NCI-H146 treated with DMSO at 0.1 percent for 48 hours (cell line): Measurements from ENCODE around the gene SDR42E1.
A peak's percentile ranks its signal among the peaks of the same experiment; 100 is the strongest.
"Not testable (repeated sequence)": the region's sequence is repeated elsewhere in the genome, so short reads cannot be mapped to it uniquely, and the experiment has no call there.

Experiments
- DNase-seq: peaks from one replicate; lab custom pipeline; 2025; ENCODE audit not compliant: unreplicated experiment; lab: John Stamatoyannopoulos, UW

Gene SDR42E1

GRCh38 chr16:82037666-82038065 lies 26.4 kb upstream of the SDR42E1 start:
- DNase-seq, result no peak

- DNase-seq, result no peak
Measured at GRCh38 chr16:82037251-82037650, 26.0 kb upstream of the SDR42E1 start.

DNA sequence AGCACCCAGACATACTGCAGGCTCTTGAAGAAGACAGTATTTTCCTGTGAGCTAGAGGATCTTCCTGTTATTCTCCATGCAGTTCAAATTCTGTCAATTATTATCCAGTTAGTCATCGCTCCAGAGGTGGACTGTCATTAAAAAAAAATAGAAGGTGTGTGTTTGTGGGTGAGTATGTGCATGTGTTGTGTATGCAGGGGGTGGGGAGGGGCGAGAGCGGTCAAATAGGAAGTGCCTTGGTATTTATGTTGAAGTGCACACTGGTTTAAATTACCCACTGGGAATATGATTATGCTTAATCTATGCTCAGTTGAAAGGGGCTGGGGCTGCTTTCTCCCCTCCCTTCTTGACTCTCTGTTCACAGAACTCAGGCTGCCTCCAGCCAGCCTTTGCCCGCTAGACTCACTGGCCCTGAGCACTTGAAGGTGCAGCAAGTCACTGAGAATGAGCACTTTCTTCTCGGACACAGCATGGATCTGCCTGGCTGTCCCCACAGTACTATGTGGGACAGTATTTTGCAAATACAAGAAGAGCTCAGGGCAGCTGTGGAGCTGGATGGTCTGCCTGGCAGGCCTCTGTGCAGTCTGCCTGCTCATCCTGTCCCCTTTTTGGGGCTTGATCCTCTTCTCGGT lies 23.8 kb upstream of the SDR42E1 start, which contains the start of gene HSD17B2:
Gene HSD17B2 (plus strand): TSS at position 273 of the 632 bp plus-strand sequence. CDS start 172 bp downstream, at position 445.
- DNase-seq, result no peak

DNA sequence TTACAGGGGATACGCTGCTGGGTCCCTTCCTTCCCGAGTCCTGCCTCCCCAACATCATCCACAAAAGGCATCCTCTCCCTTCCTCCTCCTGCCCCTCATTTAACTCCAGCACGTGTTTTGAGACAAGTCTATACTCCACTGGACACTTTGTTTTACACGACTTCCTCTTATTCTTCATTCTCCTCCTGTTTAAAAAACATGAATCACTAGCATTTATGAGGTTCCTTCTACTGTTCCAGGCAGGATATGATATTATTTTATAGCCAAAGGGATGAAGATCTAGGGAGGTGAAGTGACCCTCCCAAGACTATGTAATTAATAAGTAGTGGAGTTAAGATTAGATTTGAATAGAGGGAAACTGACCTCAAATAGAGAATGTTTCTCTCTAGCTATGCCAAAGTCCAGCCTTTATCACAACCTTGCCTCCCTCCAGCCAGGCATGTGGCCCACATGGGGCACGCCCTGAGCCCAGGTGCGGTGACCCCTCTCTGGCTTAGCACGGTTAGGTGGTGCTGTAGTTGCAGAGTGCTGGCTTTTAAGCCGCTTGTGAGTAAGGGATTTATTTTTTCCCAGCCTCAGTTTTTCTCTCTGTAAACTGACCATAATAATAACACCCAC lies 22.5 kb upstream of the SDR42E1 start:
- DNase-seq, result no peak

GRCh38 chr16:82033006-82033405 lies 21.7 kb upstream of the SDR42E1 start:
- DNase-seq, result no peak

DNA sequence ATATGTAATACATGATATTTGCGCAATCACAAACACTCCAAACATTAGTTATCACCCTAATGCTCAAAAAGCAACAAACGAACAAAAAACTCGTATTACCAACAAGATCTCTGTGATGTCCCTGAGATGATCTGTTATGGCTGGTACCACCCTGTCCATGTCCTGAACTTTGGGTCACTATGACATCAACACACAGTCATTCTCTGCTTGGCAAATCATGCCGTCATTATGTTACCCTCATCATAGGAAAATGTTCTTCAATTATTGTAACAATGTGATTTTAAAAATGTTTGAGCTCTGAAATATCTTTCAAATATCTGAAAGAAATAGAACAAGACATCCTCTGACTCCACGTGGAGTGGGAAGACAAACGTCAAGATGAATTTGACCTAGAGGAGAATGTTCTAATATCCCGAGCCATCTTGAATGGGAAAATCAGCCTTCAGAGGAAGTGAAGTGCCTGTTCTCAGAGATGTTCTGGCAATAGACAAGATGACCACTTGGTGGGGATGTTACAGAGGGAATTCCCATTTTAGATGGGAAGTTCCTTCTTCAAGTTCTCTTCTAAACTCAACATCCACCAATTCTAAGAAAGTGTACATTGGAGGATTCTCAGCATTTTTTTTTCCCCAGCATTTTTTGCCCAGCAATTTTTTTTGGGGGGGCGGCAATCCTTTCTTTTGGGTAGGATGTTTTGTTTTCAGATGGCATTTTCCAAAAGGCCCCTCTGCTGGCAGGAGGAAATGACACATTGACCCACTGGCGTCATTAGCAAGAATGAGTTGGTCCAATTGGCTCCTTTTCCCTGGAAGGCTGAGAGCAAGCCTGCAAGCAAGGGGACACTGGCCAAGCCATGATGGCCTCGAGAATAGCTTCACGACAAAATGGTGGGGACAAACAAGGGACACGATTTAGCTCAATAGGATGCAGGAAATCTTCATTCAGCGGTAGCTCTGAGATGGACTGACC lies 20.1 kb upstream of the SDR42E1 start:
- peak; percentile 6 for DNase-seq

DNA sequence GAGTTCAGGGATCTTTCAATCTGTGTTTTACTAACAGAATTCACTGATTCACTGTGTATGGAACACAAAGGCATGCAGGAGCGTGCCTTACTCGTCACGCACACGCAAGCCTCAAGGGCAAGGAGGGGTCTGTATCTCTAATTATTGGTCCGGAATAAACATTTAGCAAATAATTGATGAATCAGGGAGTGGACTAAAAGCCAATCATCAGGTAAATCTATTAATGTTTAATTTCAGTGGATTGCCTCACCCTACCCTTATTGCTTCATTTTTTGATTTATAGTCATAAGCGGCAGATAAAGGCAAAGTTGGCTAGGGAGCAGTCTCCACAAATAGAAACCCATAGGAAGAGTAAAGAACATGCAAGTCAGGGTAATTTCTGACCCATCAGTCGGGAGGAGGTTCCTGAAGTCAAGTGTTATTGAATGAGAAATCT lies 16.4 kb upstream of the SDR42E1 start:
- DNase-seq, result no peak

DNA sequence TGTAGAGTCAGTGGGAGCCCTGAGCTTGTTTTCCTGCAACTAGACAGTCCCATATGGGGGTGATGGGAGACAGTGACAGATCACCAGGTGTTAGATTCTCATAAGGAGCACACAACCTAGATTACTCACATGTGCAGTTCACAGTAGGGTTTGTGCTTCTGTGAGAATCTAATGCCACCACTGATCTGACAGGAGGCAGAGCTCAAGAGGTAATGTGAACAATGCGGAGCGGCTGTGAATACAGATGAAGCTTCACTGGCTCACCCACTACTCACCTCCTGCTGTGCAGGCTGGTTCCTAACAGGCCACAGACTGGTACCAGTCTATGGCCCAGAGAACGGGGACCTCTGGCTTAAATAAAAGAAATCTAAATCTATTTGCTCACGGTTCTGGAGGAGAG lies 13.6 kb upstream of the SDR42E1 start:
- DNase-seq, result no peak

- no peak for DNase-seq
Measured at GRCh38 chr16:82024316-82024715, 13.0 kb upstream of the SDR42E1 start.

GRCh38 chr16:82023206-82023605 lies 11.9 kb upstream of the SDR42E1 start:
- DNase-seq, result no peak

GRCh38 chr16:82020051-82020450 lies 8.8 kb upstream of the SDR42E1 start:
- no peak for DNase-seq

DNA sequence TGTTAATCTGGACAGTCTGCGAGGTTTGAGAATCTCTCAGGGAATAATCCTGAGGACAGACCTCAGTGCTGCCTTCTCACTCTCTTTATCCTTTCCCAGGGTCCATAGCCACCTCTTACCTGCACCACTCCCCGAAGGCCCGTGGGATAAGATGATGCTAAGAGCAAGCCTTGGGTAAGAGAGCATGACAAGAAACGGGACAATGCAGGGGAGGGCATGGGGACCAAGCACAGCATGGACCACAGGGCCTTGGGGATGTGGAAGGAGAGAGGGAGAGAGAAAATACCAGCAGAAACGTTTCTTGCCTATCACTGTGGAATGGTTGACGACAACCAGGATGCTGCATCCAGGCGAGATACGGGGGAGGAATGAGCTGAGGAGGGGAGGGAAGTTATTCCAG lies 8.3 kb upstream of the SDR42E1 start:
- no peak for DNase-seq

GRCh38 chr16:82017911-82018568 lies 6.8 kb upstream of the SDR42E1 start:
- DNase-seq, result no peak

- DNase-seq, result no peak
Measured at GRCh38 chr16:82016964-82017363, 5.7 kb upstream of the SDR42E1 start.

GRCh38 chr16:82016263-82016662 lies 5.0 kb upstream of the SDR42E1 start:
- DNase-seq, result no peak

DNA sequence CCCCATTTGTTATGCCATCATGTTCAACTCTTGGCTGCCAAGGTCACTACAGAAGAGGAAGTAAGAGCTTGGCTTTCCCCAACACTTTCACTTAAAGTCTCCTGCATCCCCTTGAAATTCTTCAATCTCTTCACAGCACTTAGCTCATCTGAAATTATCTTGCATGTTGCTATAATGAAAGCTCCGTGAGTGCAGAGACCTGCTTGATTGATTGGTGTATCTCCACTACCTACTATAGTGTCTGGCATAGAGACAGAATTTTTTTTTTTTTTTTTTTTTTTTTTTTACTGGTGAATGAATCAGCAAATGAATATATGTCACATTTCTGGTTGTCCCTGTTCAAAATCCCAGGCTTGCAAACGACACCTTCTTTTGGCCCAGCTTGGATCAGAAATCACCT lies 1.9 kb upstream of the SDR42E1 start:
- DNase-seq, result no peak

DNA sequence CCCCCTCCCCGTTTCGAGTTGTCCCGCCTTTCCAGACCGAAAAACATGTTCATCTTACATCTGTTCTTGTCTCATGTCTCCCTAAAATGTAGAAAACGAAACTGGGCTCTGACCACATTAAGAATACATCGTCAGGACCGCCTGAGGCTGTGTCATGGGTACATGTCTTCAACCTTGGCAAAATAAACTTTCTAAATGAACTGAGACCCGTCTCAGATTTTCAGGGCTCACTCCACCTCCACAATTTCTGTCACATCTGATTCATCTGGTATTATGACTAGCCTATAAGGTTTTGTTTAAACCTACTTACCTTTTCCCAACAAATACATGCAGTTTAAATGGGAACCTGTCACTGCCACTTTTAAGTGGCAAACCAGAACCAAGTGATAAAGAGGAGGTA lies 621 bp downstream of the SDR42E1 start:
- no peak for DNase-seq

GRCh38 chr16:82009789-82010188 lies 1.5 kb downstream of the SDR42E1 start:
- not testable (repeated sequence) for DNase-seq

GRCh38 chr16:82008957-82009592 lies 2.2 kb downstream of the SDR42E1 start:
- no peak for DNase-seq

DNA sequence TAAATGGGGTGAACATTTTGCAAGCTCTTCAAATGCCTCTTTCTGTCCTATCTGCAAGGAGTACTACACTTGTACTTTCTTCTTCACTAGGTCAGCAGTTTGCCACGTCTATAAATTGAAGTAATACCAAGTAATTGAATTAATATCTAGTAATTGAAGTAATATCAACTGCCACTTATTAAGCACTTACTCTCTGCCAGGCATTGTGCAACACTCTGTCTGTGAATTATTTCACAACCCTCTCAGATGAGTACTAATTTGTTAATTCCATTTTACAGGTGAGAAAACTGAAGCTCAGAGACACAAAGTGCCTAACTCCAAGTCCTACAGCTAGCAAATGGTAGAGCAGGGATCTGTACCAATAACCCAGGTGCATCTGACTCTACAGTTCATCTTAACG lies 4.1 kb downstream of the SDR42E1 start:
- no peak for DNase-seq

- no peak for DNase-seq
Measured at GRCh38 chr16:82006036-82006435, 5.2 kb downstream of the SDR42E1 start.
